Measurements from ENCODE around the gene UBTF. TPM values are rescaled to one million over a fixed set of nuclear protein-coding genes. Genes with fewer than 3 reads are reported as not detected.
A peak's percentile ranks its signal among the peaks of the same experiment; 100 is the strongest.

UBTF gene
- total and polyA plus RNA-seq, 9 of the 15 experiments (the other 6 are each of a cell fraction or from before 2014, with no cell fraction given) = 1.2 to 113 (median 83.6) TPM

GRCh38 chr17:44219616-44220212 lies at the start of gene UBTF (continued):
- TF ChIP-seq SP1 (CRISPR knock-in tag; IDR thresholded peaks at IDR 0.05) (no peak), ARID1B (IDR thresholded peaks at IDR 0.05) (no peak), ELK1 (CRISPR knock-in tag; IDR thresholded peaks at IDR 0.05) (no peak), IRF1 (CRISPR knock-in tag; IDR thresholded peaks at IDR 0.05; ENCODE audit: borderline replicate concordance) (no peak), RAD51 (IDR thresholded peaks at IDR 0.05; ENCODE audit: borderline replicate concordance, low read depth) (no peak), GTF2E2 (tag; IDR thresholded peaks at IDR 0.05) (peak; percentile 35; the same call in 1 of the 2 replicates), ZNF324 (CRISPR knock-in tag; IDR thresholded peaks at IDR 0.05) (no peak), TGIF2 (CRISPR knock-in tag; IDR thresholded peaks at IDR 0.05) (no peak), POLR3A (IDR thresholded peaks at IDR 0.05; ENCODE audit: borderline replicate concordance, extremely low read depth, insufficient read depth, insufficient read length) (no peak), MTF1 (CRISPR knock-in tag; IDR thresholded peaks at IDR 0.05; ENCODE audit: borderline replicate concordance) (no peak), ZNF318 (IDR thresholded peaks at IDR 0.05; ENCODE audit: borderline replicate concordance in 1 of 2, low read depth in 1 of 2) (no peak), CREM (IDR thresholded peaks at IDR 0.05; ENCODE audit: low read depth) (no peak), ZSCAN32 (CRISPR knock-in tag; IDR thresholded peaks at IDR 0.05) (no peak), CHCHD3 (CRISPR knock-in tag; IDR thresholded peaks at IDR 0.05) (no peak)
- TF ChIP-seq, protein P1, sequence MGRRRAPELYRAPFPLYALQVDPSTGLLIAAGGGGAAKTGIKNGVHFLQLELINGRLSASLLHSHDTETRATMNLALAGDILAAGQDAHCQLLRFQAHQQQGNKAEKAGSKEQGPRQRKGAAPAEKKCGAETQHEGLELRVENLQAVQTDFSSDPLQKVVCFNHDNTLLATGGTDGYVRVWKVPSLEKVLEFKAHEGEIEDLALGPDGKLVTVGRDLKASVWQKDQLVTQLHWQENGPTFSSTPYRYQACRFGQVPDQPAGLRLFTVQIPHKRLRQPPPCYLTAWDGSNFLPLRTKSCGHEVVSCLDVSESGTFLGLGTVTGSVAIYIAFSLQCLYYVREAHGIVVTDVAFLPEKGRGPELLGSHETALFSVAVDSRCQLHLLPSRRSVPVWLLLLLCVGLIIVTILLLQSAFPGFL (CRISPR knock-in tag; IDR thresholded peaks at IDR 0.05) = no peak

Data from K562 (cell line).